ENCODE data around the gene MSANTD3.

The MSANTD3 gene

DNA sequence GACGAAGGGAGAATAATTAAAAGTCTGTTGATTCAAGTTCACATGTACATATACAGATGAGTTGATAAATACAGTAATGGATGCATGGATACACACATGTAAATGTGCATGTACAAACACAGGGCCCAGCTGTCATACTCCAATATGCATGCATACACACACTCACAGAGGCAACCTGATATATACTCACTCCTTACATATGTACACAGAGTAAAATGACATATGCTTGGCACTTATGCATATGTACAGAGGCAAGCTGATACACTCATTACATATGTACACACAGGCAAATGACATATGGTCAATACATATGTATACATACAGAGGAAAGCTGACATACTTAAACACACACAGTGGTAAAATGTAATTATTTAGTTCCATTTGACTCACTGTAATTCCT lies 38.8 kb downstream of the MSANTD3 start:
- DNase-seq (ENCODE audit: low read depth in 3 of 3) = no peak

DNA sequence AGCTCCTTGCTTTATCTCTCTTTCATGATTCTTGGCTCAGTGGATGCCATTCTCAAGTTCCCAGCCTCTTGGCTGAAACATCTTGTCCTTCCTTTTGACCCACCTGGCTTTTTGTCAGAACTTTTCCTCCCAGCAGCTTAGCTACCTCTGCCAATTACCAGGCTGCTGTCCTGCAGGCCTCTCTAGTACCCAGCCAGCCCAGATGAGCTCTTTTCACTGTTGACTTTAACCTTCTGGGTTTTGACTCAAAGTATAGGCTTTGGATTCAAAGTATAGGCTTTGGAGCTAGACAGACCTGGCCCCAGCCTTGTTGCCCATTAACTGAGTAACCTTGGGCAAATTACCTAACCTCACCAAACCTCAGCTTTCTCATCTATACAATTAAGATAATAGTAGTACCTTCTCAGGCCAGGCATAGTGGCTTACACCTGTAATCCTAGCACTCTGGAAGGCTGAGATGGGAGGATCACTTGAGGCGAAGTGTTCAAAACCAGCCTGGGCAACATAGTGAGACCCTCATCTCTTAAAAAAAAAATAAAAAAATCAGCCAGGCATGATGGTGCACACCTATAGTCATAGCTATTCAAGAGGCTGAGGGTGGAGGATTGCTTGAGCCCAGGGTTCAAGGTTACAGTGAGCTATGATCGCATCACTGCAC lies 39.4 kb downstream of the MSANTD3 start:
- no peak for DNase-seq (ENCODE audit: low read depth in 3 of 3)

DNA sequence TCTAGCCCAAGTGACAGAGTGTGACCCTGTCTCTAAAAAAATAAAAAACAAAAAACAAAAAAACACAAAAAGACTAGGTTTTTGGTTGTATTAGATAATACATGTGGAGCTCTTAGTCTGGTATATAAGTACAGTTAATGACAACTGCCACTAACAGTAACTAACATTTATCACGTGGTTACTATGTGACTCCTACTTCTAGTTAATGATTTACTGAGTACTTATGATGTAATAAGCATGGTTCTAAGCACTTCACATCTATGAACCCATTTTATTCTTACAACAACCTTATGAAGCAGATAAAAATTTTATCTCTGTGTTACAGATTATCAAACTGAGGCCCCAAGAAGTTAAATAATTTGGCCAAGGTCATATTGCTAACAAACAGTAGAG lies 39.9 kb downstream of the MSANTD3 start:
- DNase-seq (ENCODE audit: low read depth in 3 of 3) = no peak

DNA sequence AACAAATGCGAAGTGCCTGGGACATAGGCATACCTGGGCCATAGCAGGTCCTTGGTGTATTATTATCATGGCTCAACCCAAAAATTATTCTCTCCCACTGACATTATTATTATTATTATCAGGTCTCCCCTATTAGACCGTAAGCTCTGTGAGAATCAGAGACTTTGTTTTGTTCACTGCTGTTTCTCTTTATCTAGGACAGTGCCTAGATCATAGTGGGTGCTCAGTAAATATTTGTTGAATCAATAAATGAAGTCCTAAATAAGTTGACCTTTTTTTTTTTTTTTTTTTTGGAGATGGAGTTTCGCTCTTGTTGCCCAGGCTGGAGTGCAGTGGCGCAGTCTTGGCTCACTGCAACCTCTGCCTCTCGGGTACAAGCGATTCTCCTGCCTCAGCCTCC lies 41.1 kb downstream of the MSANTD3 start:
- no peak for DNase-seq (ENCODE audit: low read depth in 3 of 3)

DNA sequence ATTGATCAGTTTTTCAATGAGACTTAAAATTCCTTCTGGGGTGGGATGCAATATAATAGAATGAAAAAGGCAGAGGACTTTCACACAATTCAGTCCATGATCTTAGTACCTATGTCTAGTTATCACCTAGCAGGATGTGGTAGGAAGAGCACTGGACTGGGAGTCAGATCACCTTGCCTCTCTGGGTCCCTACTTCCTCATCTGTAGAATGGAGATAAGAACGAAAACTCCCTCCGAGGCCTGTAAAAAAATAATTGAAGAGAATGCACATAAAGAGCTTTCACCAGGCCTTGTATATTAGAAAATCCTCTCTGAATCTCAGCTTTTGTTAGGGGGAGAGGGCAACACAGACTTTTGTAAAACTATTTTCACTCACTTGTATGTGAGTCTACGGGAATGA lies 45.3 kb downstream of the MSANTD3 start:
- no peak for DNase-seq (ENCODE audit: low read depth in 3 of 3)

DNA sequence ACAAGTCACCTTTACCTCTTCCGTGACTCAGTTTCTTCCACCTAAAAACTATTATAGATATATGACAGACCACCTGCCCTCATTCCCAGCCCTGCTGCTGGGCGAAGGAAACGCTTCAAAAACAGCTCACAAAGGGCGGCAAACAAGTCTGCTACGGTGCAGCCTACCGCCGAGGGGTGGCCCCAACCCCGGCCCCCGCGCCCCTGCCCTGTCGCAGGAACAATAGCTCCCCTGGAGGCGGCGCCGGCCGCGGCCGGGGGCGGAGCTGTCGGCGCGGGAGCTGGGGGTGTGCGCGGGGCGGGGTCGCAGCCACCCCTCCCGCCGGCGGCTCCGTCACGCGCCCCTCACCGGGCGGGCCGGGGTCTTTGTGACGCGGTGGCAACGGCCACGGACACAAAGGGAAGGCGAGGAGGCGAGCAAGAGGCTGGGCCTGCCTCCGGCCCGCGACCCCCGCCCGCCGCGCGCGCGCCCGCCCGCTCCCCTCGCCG lies 45.9 kb downstream of the MSANTD3 start, which contains the start of gene TMEFF1:
Gene TMEFF1 (plus strand): TSS at position 362 of the 488 bp plus-strand sequence. CDS start 396 bp downstream, outside the sequence.
- DNase-seq (ENCODE audit: low read depth in 3 of 3) = peak in 2 of 3 donors; percentile 8 to 43

DNA sequence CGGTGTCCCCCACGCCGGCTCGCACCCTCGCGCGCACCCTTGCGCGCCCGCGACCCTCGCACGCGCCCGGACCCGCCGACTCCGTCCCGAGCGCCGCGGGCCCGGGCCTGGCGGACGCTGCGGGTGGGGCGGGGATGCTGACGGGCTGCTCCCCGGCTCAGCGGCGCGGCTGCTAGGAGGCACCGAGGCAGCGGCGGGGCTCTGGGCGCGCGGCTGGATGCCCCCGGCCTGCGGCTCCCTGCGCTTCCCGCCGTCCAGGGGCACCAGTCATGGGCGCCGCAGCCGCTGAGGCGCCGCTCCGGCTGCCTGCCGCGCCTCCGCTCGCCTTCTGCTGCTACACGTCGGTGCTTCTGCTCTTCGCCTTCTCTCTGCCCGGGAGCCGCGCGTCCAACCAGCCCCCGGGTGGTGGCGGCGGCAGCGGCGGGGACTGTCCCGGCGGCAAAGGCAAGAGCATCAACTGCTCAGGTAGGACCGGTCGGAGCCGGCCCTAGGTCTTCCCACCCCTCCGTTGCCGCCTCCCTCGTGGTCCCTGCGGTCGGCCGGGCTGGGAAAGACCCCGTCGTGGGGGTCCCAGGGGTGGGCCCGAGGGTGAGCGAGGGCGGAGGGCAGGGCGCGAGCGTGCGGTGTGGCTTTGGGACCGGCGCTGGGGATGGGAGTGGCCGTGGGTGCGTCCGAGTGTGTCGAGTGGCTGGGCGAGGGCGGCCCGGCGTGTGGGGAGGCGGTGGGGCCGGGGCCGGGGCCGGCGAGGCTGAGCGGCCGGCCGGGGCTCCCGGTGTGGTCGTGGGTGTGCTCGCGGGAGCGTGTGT lies 46.5 kb downstream of the MSANTD3 start:
- DNase-seq (ENCODE audit: low read depth in 3 of 3) = peak in 1 of 3 donors; percentile 7

DNA sequence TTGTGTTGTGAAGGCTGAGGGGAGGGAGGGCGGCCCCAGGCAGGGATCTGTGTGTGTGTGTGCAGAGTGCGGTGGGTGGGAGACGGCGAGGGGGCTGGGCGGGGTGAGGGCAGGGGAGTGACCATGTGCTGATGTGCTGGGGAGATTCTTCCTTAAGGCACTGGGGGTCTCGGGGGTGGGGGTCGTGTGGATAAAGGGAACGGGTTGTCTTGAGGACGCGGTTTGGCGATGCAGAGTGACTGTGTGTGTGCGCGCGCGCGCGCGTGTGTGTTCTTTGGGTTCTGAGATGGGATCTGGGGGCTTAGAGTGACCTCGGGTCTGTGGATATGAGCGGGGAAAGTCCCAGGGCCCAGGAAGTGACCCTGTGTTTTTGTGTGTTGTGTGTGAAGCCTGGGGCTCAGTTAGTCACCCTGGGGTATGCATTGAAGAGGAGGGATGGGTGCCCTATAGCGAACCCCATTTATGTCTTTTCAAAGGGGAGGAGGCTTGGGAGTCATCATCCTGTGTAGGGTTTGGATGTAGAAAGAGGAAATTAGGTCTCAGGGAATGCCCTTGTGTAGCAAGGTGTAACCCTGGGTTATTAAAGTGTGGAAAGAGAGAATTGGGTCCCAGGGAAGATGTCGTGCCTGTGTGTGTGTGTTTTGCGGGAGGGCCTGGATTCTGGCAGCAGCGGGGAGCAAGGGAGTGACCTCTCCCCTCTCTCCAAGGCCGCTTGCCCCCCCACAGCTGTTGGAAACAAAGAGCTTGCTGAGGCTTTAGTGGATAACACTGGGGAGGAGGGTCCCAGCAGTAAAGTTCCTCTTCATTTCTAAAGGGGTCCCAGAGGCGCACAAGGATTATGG lies 47.4 kb downstream of the MSANTD3 start:
- DNase-seq (ENCODE audit: low read depth in 3 of 3) = no peak

DNA sequence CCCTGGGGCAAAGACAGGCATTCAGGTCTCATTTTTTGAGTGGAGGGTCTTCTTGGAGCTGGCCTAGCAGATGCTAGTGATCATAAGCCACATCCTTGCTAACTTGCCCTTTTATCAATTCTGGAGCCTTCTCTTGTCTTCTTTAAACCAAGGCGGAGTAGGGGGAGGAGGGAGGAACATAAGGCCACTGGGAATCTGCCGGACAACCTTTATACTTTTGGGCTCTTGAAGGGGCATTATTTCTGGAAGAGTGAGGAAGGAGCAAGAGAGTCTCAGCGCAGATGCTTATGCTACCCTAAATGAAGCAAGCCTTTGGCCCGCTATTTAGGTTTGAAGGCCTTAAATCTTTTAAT lies 48.0 kb downstream of the MSANTD3 start:
- DNase-seq (ENCODE audit: low read depth in 3 of 3) = no peak

DNA sequence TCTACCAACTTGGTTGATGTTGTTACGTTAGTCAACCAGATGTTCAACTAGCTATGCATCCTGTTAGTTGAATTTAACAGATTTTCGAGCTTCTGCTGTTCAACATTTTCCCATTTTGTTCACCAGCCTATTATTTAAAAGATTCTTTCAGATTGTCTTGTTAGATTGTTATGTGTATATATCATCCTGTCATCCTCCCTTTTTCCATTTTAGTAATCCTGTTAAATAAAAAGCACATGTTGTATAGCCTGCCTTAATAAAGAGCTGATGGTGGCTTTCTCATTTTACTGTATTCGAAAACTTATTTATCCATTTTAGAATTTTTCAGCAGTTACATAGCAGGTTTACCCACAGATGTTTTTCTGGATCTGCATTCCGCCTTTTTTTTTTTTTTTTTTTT lies 50.3 kb downstream of the MSANTD3 start:
- no peak for DNase-seq (ENCODE audit: low read depth in 3 of 3)

DNA sequence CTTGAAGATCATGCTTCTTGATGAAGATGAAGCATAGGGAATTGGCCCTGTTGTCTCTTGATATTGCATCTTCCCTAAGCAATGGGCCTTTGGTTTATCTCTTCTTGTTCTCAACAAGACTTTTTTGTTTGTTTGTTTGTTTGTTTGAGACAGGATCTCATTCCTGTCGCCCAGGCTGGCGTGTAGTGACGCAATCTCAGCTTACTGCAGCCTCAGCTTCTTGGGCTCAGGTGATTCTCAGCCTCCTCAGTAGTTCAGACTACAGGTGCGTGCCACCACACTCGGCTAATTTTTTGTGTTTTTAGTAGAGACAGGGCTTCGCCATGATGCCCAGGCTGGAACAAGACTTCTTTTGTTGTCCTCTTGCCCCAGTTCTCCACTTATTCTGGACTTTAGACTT lies 51.2 kb downstream of the MSANTD3 start:
- DNase-seq (ENCODE audit: low read depth in 3 of 3) = no peak

DNA sequence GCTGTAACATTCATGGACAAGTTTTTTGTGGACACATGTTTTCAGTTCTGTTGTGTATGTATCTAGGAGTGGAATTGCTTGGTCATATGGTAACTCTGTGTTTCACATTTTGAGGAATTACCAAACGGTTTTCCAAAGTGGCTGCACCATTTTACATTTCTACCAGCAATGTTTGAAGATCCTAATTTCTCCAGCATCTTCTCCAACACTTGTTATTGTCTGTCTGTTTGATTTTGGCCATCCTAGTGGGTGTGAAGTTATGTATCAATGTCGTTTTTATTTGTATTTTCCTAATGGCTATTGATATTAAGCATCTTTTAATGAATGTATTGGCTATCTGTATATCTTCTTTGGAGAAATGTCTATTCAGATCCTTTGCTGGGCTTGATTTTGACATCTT lies 52.9 kb downstream of the MSANTD3 start:
- DNase-seq (ENCODE audit: low read depth in 3 of 3) = no peak

DNA sequence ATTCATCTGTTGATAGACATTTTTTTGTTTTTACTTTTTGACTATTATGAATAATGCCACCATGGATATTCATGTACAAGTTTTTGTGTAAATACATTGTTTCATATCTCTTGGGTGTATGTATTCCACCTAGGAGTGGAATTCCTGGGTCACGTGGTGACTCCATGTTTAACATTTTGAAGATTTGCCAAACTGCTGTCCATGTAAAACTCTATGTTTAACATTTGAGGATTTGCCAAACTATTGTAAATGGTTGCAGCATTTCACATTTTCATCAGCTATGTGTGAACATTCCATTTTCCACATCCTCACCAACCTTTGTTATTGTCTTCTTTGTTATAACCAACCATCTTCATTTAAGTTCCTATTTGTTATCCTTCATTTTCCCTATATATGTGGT lies 58.3 kb downstream of the MSANTD3 start:
- no peak for DNase-seq (ENCODE audit: low read depth in 3 of 3)

DNA sequence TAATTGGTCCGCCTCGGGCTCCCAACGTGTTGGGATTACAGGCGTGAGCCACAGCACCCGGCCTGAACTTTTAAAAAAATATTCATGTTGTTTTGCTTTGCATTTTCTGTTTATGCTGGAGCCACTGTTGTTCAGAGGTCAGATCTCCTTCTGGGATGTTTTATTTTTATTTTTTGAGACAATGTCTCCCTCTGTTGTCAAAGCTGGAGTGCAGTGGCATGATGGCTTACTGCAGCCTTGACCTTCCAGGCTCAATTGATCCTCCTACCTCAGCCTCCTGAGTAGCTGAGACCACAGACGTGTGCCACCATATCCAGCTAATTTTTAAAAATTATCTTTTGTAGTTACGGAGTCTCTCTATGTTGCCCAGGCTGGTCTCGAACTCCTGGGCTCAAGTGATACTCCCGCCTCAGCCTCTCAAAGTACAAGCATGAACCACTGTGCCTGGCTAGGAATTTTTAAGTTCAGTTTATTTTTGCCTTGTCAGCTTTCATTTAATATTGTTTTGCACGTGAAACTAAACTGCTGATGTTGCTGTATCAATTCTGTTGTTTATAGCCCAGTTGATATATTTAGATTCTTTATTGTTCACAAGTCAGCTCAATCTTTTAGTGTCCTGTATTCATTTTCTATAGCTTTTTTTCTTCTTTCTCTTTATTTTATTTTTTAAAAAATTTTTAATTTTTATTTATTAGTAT lies 59.7 kb downstream of the MSANTD3 start:
- DNase-seq (ENCODE audit: low read depth in 3 of 3) = no peak

DNA sequence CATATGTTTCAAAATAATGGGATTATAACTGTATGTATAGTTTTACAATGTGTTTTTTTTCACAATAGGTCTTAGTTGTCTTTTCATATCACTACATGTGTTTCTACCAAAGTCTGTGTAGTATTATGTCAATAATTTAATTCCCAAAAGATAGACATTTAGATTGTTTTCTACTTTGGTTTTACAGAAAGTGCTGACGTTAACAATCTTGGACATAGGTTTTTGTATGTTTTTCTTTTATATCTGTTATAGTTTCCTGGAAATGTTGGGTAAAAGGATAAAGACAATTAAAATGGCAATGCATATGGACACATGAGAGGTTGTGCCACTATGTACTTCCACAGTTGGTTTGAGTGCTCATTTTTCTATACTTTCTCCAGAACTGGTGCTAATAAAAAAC lies 61.2 kb downstream of the MSANTD3 start:
- DNase-seq (ENCODE audit: low read depth in 3 of 3) = no peak

DNA sequence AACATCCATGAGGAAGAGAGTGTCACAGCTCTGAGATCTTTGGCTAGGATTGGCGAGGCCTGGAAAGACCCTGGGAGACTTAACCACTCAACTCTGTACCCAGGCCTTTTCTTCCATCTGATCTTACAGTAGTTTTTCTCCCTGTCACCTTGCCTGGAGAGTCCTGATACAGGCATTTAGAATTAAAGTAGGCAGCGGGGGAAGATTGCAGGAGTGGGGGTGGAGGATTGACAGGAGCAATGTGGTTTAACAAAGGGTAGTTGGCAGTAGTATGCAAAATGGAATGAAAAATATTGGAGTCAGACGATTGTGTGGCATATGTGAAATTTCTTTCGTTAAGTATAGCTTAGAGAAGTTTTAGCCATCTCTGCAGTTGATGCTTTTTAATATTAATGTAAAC lies 62.9 kb downstream of the MSANTD3 start:
- no peak for DNase-seq (ENCODE audit: low read depth in 3 of 3)

DNA sequence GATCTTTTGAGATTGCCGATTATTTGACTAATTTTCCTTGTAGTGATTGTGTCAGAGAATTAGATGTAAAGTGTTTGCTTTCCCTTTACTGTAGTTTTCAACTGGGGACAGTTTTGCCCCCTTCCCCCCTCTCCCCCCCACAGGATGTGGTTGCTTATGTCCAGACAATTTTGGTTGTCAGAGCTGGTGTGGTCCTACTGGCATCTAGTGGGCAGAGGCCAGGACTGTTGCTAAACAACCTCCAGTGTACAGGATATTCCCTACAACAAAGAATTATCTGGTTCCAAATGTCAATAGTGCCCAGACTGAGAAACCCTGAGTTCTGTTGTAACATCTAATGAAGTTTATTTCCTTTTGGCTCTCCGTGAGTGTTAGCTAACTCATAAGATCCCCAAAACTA lies 66.0 kb downstream of the MSANTD3 start:
- no peak for DNase-seq (ENCODE audit: low read depth in 3 of 3)

DNA sequence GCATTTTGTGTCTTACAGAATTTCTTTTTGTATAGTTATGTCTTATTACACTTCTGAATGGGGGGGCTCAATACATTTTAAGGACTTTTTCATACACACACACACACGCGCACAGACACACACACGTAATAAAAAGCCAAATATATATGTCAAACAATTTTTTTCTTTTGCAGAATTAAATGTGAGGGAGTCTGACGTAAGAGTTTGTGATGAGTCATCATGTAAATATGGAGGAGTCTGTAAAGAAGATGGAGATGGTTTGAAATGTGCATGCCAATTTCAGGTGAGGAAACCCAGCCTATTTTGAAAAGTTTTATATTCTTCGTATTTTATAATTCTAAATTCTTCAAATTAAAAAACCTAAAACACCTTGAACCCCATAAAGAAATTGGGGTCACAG lies 71.6 kb downstream of the MSANTD3 start:
- no peak for DNase-seq (ENCODE audit: low read depth in 3 of 3)

DNA sequence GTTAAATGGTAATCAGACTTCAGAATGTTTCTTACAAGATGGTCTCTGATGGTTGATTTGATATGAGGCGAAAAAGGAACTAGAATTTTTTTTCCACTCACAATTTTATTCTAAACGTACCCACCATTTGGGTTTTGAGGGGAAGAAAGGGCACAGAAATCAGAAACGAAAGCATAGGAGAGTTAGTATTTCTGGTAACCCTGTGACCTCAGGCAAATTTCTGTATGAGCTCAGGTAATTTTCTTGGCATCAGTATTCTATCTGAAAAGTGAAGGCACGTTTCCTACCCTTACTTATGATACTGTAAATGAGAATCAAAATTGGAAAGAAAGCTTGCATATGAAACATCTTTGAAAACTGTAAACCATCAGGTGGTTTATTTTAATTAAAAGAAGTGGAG lies 72.5 kb downstream of the MSANTD3 start:
- no peak for DNase-seq (ENCODE audit: low read depth in 3 of 3)

DNA sequence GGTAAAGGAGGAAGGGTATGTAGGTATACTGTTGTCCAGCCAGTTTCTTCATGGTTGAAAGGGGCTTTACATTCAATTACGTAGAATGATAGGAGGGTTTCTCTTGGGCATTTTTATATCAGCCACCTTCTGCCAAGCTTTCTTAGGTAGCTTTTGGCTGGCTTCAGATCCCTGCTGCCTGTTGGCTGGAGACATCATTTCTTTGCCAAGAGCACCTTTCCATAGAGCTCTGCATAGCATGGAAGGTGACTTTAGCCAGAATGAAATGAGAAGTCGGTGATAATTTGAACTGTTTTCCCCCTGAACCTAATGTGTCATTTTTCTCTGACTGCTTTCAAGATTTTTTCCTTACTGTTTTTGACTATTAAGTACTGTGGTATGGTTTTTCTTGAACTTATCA lies 72.9 kb downstream of the MSANTD3 start:
- DNase-seq (ENCODE audit: low read depth in 3 of 3) = no peak
